Stimulated activated naive B cell treated with anti-CD40 and anti-IgM and Interleukin-4, amounts not matched to agents 10 μg/mL and 1 μg/mL and 100 μg/mL, for 72 hours (primary cell): ENCODE measurements around the gene OLFML1.
"Not testable (repeated sequence)": the region's sequence is repeated elsewhere in the genome, so short reads cannot be mapped to it uniquely, and the experiment has no call there.

Source experiments
- ATAC-seq, 2 donors: fragments of 150-1000 bp; cut with Tn5 transposase; replicated peaks; 2 replicates each; pipeline ENCODE4 v1.10.0; 2021; ENCODE audit warnings: moderate library complexity in 1 of 2
- DNase-seq: peaks from one replicate; pipeline ENCODE4 v3.0.0; 2021
- H3K27ac Mint-ChIP-seq: one replicate; pipeline ENCODE4 v1.8.0; 2022; ENCODE audit warnings: mild to moderate bottlenecking, mixed read lengths
- H3K27me3 Mint-ChIP-seq, 2 donors: one replicate each; pipeline ENCODE4 v1.8.0; 2022; ENCODE audit warnings: mixed read lengths in 2 of 2
- H3K36me3 Mint-ChIP-seq, 2 donors: one replicate each; pipeline ENCODE4 v1.8.0; 2022; ENCODE audit warnings: mixed read lengths in 2 of 2, mild to moderate bottlenecking in 1 of 2
- H3K4me1 Mint-ChIP-seq, 2 donors: one replicate each; pipeline ENCODE4 v1.8.0; 2022; ENCODE audit warnings: mixed read lengths in 2 of 2, mild to moderate bottlenecking in 1 of 2
- H3K4me3 Mint-ChIP-seq, 2 donors: one replicate each; pipeline ENCODE4 v1.8.0; 2022; ENCODE audit warnings: mild to moderate bottlenecking in 2 of 2, mixed read lengths in 2 of 2, moderate library complexity in 1 of 2
- H3K9me3 Mint-ChIP-seq, 2 donors: one replicate each; pipeline ENCODE4 v1.8.0; 2022; ENCODE audit warnings: mixed read lengths in 2 of 2, mild to moderate bottlenecking in 1 of 2

The OLFML1 gene

DNA sequence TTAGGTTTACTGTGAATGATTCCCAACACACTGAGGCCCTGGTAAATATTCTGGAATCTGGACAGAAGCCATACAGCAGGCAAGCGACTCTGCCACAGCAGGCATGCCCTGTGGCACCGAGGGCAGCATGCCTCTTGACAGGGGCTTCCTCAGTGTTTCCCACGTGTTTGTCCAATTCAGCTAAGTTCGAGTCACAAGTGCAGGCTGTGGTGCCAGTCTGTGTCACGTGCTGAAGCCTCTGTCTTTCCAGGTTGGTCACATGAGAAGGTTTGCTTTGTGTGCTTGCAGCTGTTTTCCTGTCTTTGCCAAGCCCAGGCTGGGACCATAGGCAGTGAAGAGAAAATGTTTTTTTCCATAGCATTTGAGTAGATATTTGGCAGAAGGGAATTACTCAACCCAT, 26.1 kb downstream of the OLFML1 start:
- H3K4me1 Mint-ChIP-seq: peaks cover 42 to 64% of the 10 kb centered on the region in 2 donors
- peaks cover 2 to 13% of the 10 kb centered on the region in 2 donors for H3K36me3 Mint-ChIP-seq
- ATAC-seq (no peak), DNase-seq (no peak)
- peak overlapping the region in 1 of 2 donors; percentile 8 for H3K4me3 Mint-ChIP-seq
- H3K27ac Mint-ChIP-seq: peak overlapping the region; percentile 76
- H3K27me3 Mint-ChIP-seq: peaks cover 0 to 5% of the 10 kb centered on the region in 2 donors
- peaks cover 0 to 4% of the 10 kb centered on the region in 2 donors for H3K9me3 Mint-ChIP-seq

DNA sequence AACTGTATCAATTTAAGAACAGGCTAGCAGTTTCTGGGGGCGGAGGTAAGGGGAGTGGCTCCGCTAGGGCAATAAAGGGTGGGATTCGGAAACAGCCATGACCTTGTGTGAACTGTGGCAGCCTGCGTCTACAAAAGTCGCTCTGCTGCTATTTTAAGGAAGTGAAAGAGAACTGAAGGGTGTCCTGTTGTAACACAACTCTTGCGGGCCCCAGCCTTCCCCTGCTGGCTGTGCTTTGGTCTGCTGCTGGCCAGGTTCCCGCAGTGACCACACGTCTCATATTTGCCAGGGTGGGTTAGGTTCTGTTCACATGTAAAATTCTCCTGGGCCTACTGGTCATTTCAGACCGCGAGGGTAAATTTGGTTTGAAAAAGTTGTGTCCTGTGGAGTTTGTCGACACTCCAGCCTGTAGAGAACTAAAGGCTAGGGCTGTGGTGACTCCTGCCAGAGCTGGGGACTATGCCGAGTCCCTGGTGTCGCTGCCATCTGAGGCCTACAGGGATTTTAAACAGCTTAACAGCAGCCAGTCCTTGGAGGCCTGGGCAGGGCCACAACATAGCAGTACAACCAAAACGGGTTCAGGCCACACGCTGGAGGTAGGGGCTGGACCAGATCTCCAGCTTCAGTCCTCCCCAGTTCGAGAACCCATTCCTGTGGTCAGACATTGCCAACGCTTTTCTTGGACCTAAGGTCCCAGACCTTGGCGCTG, 27.4 kb downstream of the OLFML1 start:
- Mint-ChIP-seq H3K4me3 (peak overlapping the region; percentile 91 to 92), H3K4me1 (peaks cover 47 to 67% of the 10 kb centered on the region in 2 donors), H3K27me3 (peaks cover 0 to 5% of the 10 kb centered on the region in 2 donors), H3K27ac (peak overlapping the region; percentile 97), H3K36me3 (peaks cover 4 to 16% of the 10 kb centered on the region in 2 donors), H3K9me3 (peaks cover 0 to 4% of the 10 kb centered on the region in 2 donors)
- DNase-seq: peak; percentile 81
- peak; percentile 84 to 85 for ATAC-seq

DNA sequence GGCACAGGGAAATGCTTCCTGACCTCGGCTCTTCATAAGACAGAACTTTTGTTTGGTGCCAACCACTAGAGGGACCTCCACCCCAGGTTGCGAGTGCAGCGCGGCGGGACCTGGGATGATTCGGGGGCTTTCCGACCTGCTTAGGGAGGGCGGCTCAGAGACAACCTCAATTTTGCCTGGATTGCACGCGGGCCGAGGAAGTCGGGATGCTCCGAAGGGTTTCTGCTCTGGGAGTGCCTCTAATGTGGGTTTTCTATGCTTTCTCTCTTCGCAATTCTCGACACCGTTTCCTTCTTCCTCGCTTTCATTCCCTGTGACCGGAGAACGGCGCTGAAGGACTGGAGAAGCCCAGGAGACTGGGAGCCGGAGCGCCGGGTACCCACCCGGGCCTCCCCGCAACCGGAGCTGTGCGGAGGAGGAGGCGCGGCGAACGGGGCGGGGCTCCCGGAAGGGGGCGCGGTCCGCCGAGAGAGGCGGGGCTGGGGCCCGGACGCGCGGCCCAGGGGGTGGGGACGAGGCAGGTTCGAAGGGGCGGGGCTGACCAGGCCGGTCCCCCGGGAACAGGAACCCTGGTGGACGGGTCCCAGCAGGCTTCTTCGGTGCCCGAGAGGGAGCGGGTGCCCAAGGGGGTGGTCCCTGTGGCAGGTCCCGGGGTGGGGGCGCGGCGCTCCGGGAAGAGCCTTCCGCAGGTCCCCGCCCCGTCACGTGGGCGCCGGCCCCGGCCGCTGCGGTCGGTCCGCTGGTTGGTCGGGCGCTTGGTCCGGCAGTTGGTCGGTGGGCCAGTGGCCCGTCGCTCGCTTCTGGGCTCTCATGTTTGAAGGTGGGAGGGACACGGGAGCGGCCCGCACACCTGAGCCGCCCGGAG, 28.2 kb downstream of the OLFML1 start, which contains the start of gene PPFIBP2:
PPFIBP2 (plus strand) TSS at position 766 of the 865 bp plus-strand sequence. CDS start 35,477 bp downstream, outside the sequence.
- DNase-seq (peak; percentile 81), ATAC-seq (peak; percentile 73 to 78)
- H3K27ac Mint-ChIP-seq: peak within 1 kb of the TSS; percentile 97
- peaks cover 0 to 7% of the 10 kb centered on the region in 2 donors for H3K9me3 Mint-ChIP-seq
- peaks cover 0 to 5% of the 10 kb centered on the region in 2 donors for H3K27me3 Mint-ChIP-seq
- H3K36me3 Mint-ChIP-seq: peaks cover 6 to 23% of the 10 kb centered on the region in 2 donors
- peaks cover 53 to 75% of the 10 kb centered on the region in 2 donors for H3K4me1 Mint-ChIP-seq
- peak within 1 kb of the TSS; percentile 91 to 92 for H3K4me3 Mint-ChIP-seq

DNA sequence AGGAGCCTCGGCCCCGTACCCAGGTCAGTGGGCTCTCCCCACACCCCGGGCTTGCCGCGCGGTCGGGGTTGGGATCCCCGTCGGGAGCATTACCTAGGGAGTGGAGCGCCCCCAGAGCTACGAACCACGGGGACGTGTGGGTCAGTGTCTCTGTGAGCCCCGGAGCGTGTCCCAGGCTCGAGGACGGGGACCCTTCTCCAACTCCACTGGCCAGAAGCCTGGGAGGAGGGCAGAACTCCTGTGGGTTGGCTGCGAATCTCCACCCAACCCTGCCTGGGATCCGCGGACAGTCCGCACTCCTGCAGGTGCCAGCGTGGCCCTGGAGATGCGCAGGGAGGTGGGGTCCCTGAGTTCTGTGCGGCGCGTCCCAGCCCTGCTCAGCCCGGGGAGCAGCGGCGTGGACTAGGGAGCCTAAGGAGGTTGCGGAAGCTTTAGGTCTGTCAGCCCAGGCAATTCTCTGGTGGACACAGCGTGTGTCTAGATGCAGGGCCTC, 28.8 kb downstream of the OLFML1 start:
- peaks cover 0 to 5% of the 10 kb centered on the region in 2 donors for H3K27me3 Mint-ChIP-seq
- DNase-seq: no peak
- peak overlapping the region; percentile 91 to 92 for H3K4me3 Mint-ChIP-seq
- H3K4me1 Mint-ChIP-seq: peaks cover 60 to 82% of the 10 kb centered on the region in 2 donors
- peaks cover 0 to 14% of the 10 kb centered on the region in 2 donors for H3K9me3 Mint-ChIP-seq
- H3K36me3 Mint-ChIP-seq: peaks cover 9 to 30% of the 10 kb centered on the region in 2 donors
- peak overlapping the region; percentile 80 for H3K27ac Mint-ChIP-seq
- peak; percentile 2 to 35 for ATAC-seq

DNA sequence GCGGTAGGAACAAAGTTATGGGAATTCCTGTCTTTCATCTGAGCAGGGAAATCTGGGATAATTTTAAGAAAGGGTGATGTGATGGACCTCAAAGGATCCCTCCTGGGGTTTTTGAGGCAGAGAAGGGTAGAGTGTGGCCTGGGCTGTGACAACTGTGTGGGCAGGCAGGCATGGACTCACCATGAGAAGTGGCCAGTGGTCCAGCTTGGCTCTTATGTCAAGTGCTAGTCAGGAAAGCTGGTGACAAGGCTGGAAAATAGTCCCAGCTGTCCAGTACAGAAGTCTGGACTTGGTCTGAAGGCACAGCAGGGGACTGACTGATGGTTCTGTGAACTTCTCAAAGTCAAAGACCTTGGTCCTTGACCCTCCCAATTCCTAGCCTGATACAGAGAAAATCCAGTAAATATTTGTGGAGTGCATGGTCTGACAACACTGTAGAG, 30.2 kb downstream of the OLFML1 start:
- Mint-ChIP-seq H3K4me1 (peaks cover 53 to 76% of the 10 kb centered on the region in 2 donors), H3K27ac (peak overlapping the region; percentile 27), H3K27me3 (peaks cover 0 to 5% of the 10 kb centered on the region in 2 donors), H3K9me3 (peaks cover 0 to 15% of the 10 kb centered on the region in 2 donors), H3K36me3 (peaks cover 9 to 35% of the 10 kb centered on the region in 2 donors), H3K4me3 (peak overlapping the region; percentile 60 to 68)
- ATAC-seq (no peak), DNase-seq (no peak)

DNA sequence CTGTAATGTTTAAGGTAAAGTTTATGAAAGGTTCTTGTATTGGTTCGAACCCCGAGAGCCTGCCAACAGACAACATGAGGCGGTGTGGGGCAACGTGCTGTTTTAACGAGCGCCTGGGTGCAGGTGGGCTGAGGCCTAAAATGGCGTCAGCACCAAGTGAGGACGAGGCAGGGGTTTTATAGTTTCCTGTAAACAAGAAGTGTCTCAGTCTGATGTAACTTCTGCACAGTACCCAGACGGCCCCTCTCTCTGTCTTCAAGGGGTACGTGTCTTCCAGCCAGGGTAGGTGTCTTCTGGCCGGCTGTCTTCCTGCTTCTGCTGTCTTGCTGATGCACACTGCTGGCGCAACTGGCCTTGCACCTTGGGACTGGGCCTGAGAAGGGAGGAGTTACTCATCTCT, 31.2 kb downstream of the OLFML1 start:
- Mint-ChIP-seq H3K27ac (peak overlapping the region; percentile 60), H3K4me3 (peak overlapping the region in 1 of 2 donors; percentile 44), H3K4me1 (peaks cover 49 to 66% of the 10 kb centered on the region in 2 donors), H3K36me3 (peaks cover 9 to 35% of the 10 kb centered on the region in 2 donors), H3K27me3 (peaks cover 0 to 5% of the 10 kb centered on the region in 2 donors), H3K9me3 (peaks cover 0 to 15% of the 10 kb centered on the region in 2 donors)
- ATAC-seq (no peak), DNase-seq (no peak)

DNA sequence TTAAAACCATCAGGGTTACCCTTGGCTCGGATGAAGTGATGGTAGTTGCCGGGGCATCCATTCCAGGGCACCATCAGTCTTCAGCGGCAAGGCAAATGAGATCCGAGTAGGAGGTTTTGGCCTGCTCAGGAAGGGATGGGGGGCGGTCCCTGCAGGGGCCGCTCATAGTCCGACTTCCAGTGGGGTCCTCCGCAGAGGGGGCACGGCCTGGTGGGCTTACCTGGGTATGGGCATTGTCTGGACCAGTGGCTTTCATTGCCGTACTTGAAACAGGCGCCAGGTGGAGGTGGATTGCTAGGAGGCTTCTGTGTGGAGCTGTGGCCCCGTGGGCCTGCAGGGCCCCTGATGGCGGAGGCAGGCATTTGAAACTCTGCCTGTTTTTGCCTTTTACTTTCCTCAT, 32.4 kb downstream of the OLFML1 start:
- peak overlapping the region in 1 of 2 donors; percentile 44 for H3K4me3 Mint-ChIP-seq
- H3K9me3 Mint-ChIP-seq: peaks cover 0 to 15% of the 10 kb centered on the region in 2 donors
- not testable (repeated sequence) for H3K27ac Mint-ChIP-seq, ATAC-seq, H3K27me3 Mint-ChIP-seq, DNase-seq
- H3K4me1 Mint-ChIP-seq: peaks cover 38 to 53% of the 10 kb centered on the region in 2 donors
- peaks cover 9 to 35% of the 10 kb centered on the region in 2 donors for H3K36me3 Mint-ChIP-seq

DNA sequence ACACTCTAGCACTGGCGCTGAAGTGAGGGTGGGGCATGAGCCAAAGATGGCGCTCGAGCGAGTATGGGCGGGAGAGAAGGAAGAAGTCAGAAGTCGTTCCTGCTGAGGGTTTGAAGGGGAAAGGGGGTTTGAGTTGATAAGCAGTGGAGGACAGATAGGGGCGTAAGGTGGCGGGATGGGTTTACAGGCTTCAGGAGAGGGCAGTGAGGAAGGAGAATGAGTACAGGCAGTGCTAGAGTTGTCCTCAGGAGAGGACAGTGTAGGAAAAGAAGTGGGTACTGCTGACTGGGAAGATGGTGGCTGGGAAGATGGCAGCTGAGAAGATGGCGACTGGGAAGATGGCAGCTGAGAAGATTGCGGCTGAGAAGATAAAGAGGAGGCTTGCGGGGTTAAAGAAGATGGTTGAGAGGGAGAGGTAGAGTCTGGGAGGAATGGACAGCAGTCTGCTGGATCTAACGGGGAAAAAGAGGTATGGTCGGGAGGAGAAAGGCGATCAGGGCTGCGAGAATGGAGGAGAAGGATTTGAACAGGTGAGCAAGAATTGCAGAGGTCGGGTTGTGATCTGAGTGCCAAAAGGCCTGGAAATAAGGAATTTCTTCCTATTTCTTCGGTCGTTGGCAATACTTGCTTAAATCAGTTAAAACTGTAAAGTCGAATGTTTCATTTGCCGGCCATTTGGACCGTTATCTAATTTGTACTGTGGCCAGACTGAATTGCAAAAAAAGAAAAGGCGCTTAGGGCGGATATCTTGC, 33.7 kb downstream of the OLFML1 start:
- DNase-seq (no peak), ATAC-seq (no peak)
- Mint-ChIP-seq H3K27ac (peak overlapping the region; percentile 78), H3K4me1 (peaks cover 35 to 50% of the 10 kb centered on the region in 2 donors), H3K36me3 (peaks cover 9 to 39% of the 10 kb centered on the region in 2 donors), H3K4me3 (peak overlapping the region; percentile 20 to 76), H3K27me3 (peaks cover 0 to 5% of the 10 kb centered on the region in 2 donors), H3K9me3 (peaks cover 0 to 15% of the 10 kb centered on the region in 2 donors)

DNA sequence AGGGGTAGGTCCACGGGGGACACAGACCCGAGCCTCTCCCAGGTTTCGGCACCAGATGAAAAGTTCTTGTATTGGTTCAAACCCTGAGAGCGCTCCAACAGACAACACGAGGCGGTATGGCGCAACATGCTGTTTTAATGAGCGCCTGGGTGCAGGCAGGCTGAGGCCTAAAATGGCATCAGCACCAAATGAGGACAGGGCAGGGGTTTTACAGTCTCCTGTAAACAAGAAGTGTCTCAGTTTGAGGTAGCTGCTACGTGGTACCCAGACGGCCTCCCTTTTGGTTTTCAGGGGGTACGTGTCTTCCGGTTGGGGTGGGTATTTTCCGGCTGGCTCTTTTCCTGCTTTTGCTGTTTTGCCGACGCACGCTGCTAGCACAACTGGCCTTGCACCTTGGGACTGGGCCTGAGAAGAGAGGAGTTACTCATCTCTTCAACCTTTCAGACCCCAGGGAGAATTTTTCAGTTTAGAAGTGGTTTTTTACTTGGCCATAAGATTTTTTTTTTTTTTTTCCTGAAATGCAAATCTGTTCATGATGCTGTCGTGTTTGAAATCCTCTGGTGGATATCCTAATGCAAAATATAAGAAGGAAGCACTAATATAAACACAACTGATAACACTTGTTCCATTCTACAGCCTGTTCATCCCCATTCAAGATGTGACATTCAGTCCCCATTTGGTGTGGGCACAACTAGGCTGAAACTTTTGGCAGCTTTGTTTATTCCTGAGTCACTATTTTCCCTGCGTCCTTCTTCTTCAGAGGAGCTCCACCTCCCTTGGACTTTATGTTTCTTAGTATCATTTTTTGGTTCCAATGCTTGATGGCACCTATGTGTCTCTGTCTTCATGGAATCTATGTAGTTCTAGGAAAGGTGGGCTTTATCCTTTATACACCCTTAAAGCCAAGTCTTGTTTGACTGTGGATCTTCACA, 35.0 kb downstream of the OLFML1 start:
- Mint-ChIP-seq H3K9me3 (peaks cover 0 to 15% of the 10 kb centered on the region in 2 donors), H3K36me3 (peaks cover 9 to 47% of the 10 kb centered on the region in 2 donors), H3K27ac (no peak overlapping the region), H3K27me3 (peaks cover 0 to 2% of the 10 kb centered on the region in 2 donors), H3K4me1 (peaks cover 35 to 40% of the 10 kb centered on the region in 2 donors), H3K4me3 (no peak overlapping the region)
- peak; percentile 39 for DNase-seq
- ATAC-seq: peak; percentile 53 to 68

DNA sequence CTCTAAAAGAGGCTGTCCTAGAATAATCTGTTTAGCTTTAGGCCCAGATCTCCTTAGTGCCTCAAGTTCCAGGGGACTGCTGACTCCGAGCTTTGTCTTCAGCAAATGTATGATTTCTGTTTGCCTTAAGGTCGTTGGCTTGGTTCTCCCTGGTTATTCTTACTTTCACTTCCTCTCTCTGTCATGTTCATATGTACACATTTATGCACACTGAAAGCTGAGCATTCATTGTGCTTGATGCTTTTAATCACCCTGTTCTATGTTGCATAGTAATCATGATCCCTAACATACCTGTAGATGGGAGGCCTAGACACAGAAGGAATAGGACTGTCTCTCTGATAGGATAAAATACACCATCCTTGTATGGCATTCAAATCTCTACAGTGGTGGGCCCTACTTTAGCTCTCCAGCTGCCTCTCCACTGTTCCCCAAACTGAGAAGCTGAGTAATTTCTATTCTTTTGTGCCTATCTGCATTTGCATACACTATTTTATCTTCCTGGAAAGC, 35.7 kb downstream of the OLFML1 start:
- H3K27ac Mint-ChIP-seq: no peak overlapping the region
- ATAC-seq (peak; percentile 81 to 86), DNase-seq (no peak)
- H3K9me3 Mint-ChIP-seq: peaks cover 0 to 15% of the 10 kb centered on the region in 2 donors
- no peaks in the 10 kb centered on the region for H3K27me3 Mint-ChIP-seq
- no peak overlapping the region for H3K4me3 Mint-ChIP-seq
- peaks cover 9 to 50% of the 10 kb centered on the region in 2 donors for H3K36me3 Mint-ChIP-seq
- peaks cover 32 to 39% of the 10 kb centered on the region in 2 donors for H3K4me1 Mint-ChIP-seq

DNA sequence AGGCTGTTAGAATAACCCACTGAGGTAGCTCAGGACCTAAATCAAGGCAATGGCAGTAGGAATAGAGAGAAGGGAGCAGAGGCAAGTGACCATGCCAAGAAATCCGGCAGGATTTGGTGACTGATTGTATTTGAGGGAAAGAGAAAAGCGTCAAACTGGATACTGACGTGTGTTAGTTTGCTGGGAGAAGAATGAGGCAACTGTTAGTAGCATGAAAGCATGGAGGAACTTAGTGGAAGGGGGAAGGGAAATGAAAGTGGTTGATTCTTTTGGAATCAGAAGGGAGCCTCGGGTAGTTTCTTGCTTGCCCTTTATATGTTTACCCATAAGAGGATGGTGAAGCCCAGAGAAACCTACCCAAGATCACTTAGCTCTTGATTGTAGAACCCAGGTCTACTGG, 36.8 kb downstream of the OLFML1 start:
- Mint-ChIP-seq H3K4me3 (no peak overlapping the region), H3K27me3 (no peaks in the 10 kb centered on the region), H3K27ac (no peak overlapping the region), H3K36me3 (peaks cover 7 to 49% of the 10 kb centered on the region in 2 donors), H3K9me3 (peaks cover 0 to 11% of the 10 kb centered on the region in 2 donors), H3K4me1 (peaks cover 32 to 36% of the 10 kb centered on the region in 2 donors)
- ATAC-seq (no peak), DNase-seq (no peak)

DNA sequence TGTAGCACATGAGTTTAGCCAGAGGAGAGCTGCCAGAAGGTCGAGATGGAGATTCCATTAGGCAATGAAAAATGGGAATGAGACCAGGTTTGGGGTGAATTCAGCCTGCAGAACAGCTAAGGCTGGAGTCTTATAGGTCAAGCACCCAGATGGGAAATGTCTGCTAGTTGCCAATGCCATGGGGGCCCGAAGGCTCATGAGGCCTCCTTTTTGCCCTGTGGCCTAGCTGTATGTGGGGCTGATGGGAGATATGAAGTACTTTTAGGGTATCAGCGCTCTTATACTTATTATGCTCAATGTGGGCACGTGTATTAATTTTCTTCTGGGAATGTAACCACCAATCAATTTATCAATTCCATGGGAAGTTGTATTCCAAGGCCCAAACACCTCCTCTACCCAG, 37.2 kb downstream of the OLFML1 start:
- Mint-ChIP-seq H3K27ac (no peak overlapping the region), H3K4me3 (peak overlapping the region in 1 of 2 donors; percentile 6), H3K9me3 (peaks cover 0 to 11% of the 10 kb centered on the region in 2 donors), H3K27me3 (no peaks in the 10 kb centered on the region), H3K4me1 (peaks cover 31 to 36% of the 10 kb centered on the region in 2 donors), H3K36me3 (peaks cover 4 to 49% of the 10 kb centered on the region in 2 donors)
- ATAC-seq (no peak), DNase-seq (no peak)
